Head of caudate nucleus (tissue), 42 donors: Measurements from ENCODE around the gene NGF.
A peak's percentile ranks its signal among the peaks of the same experiment; 100 is the strongest.

Experiments
- DNase-seq, 42 donors: peaks; one replicate each; pipeline versions ENCODE4 v3.0.0 to v3.0.0-alpha.2; 2020 to 2021; ENCODE audit warnings: mixed read lengths in 7 of 42
- intact Hi-C: fragments of 100-400 bp; cut with DNase I; formaldehyde crosslinking; loops from one replicate; pipeline ENCODE4 v1.15.0; 2022

Gene NGF

DNA sequence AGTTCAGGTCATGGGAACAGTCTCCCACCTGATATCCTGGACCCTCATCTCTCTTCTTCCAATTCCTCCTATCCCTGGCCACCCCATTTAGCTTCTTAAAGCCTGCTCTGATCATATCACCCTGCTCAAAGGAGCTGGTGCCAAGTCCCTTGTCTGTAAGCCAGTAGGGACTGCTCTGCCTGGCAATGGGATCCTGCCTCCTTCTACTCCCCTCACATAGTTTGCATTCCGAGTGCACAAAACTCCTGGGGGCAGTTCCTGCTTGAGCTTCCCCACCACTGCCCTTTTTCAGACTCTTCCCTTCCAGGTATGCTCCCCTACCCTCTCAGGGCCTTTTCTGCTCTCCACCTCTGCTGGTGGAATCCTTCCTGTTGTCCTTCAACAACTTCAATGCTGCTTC lies 48.1 kb downstream of the NGF start:
- intact Hi-C loops = no loop called here
- no peak for DNase-seq

DNA sequence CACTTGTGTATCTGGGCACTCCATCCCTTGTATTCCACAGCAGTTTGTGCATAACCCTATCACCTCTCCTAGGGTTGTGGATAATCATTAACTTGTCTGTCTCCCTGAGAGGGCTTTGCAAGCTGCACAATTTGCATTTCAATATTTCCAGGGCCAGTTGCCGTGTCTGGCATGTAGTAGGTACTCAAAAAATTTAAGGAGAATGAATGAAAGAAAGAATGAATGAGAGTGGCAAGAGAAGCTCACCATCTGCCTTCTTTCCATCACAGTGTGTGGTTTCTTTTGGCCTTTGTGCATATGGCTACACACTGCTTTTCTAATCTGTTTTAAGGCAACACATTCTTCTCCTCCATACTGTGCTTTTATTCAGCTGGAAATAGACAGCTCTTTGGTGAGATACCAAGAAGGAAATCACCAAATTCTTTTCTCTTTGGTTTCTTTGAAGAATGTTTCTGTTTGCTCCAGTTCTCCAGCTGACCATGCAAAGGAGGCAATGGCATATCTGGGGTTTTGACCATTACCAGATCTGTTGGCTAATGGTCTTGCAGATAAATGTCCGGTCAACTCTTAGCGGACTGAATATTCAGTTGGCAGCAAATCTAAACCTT lies 49.4 kb downstream of the NGF start:
- no peak for DNase-seq
- intact Hi-C loops = no loop called here

DNA sequence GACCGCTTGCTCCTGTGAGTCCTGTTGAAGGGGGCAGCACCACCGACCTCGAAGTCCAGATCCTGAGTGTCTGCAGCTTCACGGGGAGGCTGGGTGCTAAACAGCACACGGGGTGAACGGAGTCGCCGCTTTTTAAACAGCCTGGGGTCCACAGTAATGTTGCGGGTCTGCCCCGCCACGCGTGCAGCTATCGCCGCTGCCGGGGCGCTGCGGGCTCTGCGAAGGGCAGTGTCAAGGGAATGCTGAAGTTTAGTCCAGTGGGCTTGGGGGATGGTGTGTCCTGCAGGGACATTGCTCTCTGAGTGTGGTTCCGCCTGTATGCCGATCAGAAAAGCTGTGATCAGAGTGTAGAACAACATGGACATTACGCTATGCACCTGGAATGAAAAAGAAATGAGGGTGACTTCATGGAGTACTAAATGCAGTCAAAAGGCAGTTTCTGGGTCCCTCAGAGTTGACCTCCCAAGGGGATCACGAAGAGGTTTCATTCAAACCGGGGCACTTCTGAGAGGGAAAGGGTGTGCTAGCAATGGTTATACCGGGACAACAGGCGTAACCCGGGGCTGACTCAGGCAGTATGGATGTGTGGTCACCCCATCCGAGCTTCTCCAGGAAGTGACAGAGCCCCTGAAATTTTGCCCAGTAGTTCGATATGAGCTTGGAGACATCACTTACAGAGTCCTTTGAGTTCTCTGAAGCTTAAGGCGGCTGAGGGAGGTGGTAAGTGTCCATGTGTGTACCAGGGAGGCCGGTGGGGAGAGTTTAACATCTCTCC lies 51.4 kb downstream of the NGF start:
- intact Hi-C loops = no loop called here
- no peak for DNase-seq

DNA sequence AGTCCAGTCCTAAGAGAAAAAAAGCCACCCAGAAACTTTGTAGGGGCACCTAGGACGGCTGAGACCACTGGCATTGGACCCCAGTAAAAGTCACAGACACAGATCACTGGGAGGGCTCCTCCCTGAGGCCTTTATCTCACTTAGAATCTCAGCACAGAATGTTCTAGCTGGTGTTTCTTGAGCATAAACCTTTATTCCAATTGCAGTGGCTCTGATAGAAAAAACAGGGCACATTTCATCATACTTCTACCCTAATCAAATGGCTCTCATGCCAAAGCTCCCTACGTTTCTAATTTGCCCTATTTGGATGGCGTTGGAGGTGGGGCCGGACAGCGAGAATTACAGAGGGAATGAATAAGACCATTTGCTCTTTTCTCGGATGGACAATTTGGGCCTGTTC lies 53.8 kb downstream of the NGF start:
- intact Hi-C loops = no loop called here
- no peak for DNase-seq

DNA sequence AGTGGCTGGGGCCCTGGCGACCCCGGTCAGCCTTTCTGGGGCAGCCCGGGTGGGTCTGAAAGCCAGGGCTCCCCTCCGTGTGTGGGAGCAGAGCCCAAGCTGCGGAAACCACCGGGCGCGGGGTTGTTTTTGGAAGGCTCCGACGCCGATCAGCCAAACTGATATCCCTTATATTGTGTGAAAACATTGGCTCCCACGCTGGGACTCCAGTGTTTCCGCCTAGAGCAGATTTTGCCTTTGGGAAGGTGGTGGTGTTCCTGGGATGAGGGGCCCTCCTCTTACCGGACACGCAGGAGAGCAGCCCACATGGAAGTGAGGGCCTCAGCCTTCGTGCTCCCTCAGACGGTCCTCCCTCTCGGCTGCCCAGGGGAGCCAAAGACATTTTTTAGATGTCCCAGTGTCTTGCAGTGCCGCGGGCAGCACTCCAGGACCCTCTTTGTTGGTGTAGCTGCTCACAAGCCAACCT lies 54.3 kb downstream of the NGF start:
- no peak for DNase-seq
- intact Hi-C loops = no loop called here

DNA sequence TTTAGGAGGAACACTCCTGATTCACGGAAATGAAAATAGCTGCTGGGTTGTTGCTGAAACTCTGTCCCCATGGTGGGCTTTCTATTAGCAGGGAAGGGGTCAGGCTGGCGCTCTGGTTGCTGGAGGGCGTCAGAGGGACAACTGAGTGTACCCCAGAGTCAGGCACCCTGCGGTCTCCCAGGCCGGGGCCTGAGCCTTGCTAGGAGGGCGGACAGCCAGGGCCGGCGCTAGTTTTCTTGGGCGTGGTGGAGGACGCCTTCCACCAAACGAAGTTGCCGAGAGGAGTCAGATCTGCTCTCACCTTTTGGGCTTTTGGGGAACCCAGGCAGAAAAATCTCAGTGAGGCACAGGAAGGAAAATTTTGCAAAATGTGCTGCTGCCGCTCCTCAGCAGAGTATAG lies 54.8 kb downstream of the NGF start:
- intact Hi-C loops = no loop called here
- no peak for DNase-seq

DNA sequence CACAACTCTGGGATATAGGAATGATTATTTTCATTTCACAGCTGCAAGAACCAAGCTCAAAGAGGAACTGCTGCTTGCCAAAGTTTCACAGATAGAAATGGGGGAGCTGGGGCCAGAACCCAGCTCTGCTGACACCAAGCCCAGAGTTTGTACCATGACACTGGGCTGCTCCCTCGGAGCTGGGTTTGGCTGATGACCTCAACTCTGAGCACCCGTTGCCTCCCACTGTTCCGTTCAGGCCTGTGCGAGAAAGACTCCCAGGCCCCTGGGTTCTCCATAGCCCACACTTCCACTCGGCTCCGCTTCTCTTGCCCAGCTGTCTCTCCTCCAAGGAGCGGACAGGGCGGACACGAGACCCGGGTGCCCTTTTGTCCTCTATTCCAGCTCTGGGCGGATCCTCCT lies 55.2 kb downstream of the NGF start:
- intact Hi-C loops = no loop called here
- peak in 9 of 42 donors; percentile 11 to 55 (median 23) for DNase-seq

DNA sequence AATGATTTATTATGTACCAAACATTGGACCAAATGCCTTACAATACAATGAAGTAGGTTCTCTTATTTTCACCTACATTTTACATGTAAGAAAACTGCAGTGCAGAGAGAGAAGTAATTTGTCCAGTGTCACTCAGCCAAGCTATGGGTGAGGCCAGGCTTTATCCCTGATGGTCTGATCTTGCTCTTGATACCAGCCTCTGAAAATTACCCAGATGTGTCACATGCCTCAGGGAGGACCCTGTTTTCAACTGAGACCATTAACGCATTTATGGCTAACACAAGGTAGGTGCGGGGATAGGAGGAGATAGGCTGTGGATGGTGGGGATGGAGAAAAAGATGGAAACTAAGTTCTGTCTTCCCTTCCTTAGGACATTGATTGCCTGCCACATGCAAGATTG lies 56.9 kb downstream of the NGF start:
- intact Hi-C loops = no loop called here
- no peak for DNase-seq

DNA sequence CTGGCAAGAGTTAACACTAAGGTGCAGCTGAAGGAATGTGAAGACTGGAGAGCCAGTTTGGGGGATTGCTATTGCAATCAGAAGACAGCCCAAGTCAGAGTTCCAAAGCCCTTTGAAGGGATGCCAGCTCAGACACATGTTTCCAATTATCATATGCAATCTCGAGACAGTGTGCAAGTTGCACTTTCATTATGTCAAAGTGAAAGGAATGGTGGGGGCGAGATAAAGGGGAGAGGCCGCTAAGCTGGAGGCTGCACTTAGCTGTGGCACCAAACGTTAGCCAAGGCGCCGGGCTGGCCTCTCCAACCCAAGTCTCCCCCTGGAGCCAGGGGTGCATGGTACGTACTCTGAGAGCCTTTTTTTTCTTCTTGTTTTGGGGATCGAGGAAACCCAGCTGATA lies 58.0 kb downstream of the NGF start:
- intact Hi-C loops = no loop called here
- no peak for DNase-seq

DNA sequence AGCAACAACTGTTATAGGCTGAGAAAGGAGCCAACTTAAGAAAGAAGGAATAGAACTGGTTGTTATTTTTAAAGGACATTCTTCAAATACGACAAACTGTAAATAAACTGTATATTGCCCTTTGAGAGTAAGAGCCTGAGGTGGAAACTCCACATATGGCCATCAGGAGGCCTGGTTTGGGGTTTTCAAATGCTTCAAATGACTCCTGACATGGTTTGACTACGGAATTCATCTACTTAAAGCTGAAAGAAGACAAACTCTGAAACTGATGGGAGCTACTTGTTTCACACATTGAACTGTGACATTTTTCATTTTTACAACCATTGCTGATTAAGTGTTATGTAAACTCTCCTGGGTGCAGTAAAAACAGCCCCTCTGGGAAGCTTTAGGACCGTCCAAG lies 59.8 kb downstream of the NGF start:
- no peak for DNase-seq
- intact Hi-C loops = no loop called here

DNA sequence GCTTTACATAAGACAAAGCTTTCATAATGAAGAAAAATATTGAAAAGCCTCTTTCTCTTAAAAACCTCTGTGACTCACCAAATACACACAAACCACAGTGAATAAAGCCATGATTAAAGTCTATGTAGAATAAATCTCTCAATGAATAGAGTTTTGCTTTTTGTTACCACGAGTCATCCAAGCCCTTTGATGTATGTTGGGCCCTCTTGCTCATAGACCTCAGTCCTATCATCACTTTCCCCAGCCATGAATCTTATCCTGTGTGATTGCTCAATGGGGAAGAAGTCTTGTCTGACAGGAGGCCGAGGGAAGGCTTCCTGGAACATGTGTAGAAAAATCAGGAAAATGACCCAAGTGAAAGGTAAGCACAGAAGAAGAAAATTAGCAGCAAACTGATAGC lies 60.8 kb downstream of the NGF start:
- intact Hi-C loops = no loop called here
- no peak for DNase-seq

DNA sequence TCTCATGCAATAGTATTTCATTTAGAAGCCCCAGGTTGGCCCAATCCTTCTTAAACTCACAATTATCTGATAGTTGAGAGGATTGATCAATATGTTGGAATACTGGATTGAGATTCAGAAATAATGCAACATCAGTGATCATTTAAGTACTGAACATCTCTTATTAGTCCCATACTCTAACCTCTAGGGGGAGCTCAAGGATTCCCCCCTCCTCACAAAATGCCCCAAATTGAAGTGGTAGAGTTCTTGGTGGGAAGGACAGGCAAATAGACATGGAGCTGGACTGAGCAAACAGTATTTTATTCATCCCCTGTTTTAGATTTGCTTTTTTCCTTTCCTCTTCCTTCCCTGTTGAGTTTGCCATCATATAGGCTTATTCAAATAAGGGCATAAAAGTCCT lies 62.8 kb downstream of the NGF start:
- no peak for DNase-seq
- intact Hi-C loops = no loop called here

DNA sequence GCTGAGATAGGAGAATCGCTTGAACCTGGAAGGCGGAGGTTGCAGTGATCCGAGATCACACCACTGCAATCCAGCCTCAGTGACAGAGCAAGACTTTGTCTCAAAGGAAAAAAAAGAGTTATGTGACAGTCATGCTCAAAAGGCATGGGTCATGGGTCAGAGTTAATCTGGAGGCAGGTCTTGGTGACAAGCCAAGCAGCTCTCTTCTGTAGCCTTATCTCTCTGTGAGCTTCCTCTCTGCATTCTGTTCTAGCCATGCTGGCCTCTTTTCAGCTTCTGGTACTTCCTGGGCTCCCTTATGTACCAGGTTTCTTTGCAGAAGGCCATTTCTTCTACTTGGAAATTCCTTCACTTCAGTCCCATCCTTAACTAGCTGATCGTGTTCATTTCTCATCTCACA lies 63.6 kb downstream of the NGF start:
- DNase-seq = no peak
- intact Hi-C loops = no loop called here

DNA sequence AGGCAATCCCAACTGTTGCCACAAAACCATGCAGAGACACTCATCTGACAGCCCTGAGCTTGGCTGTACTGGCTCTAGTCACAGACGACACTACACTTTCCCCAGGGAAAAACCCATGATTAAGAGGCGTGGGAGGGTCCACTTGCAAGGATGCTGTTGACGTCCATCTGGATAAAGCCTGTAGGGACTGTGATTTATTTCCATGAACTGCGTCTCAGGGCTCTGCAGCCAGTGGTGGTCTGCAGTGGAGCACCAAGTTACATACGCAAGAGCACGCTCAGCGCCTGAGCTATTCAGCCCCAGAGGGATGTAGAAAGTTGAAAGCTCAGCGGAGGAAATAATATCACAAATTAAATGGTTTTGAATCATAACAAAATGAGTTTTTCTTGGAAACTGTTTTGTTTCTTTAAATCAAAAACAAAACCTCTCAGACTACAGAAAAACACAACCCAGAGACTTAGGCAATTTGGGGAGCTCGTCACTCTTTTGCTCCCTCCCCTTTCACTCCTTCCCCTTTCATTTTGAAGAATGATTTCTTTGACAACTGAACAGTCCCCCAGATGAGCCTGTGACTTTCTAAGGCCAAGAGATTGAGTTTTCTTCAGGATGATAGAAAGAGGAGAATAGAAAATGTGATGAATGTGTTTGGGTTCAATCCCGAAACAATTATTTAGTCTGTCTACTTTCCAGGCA lies 71.2 kb downstream of the NGF start:
- intact Hi-C loops = no loop called here
- no peak for DNase-seq

DNA sequence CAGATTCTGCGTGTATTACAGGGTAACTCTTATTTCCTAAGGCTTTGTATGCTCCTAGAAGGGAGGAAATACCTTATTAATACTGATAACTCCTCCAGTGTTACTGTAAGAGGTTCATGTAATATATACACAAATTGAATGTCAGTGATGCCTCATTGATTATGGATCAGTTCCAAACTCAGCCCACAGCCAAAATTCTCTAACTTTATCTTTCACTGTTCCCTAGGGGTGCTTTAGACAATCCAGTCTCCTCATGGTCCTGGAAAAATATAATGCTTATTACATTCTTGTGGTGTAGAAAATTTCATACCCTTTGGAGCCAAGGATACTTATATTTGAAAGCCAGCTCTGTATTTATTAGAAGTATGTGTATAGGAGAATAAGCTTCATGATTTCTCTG lies 73.0 kb downstream of the NGF start:
- intact Hi-C loops = no loop called here
- DNase-seq = no peak

DNA sequence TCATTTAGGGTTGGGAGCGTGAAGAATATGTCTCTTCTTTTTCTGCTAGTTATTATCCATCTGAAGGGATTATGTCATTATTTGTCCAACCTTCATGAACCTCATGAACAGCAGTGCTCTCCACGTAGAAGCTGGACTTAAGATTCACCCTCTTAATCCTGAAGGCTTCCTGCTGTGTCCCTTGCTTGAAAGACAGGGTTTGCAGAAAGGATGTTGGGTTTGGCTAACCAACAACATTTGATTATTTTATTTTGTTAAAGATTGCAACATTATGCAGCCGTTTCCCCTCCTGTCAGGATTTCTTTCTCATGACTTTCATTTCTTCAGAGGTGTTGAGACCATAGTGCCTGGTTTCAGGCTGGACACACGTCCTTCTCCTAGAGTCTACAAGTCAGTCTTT lies 75.2 kb downstream of the NGF start:
- no peak for DNase-seq
- intact Hi-C loops = no loop called here

DNA sequence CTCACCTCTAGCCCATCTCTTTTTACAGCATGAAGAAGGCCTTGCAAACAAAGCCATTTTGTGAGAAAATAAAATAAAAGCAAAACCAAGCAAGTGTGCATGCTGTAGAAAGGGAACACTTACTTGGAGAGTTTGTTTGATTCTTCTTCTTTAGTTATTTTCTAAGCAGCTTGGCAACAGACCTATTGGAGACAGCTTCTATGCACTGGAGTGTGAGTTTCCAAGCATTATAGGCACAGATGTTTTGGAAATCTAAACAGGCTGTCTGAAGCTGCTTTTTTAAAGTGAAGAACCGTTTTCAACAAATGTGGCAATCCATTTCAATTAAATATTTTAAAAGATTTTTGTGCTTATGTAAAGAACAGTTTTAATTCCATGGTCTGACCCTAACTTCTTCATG lies 76.6 kb downstream of the NGF start:
- DNase-seq = no peak
- intact Hi-C loops = no loop called here

DNA sequence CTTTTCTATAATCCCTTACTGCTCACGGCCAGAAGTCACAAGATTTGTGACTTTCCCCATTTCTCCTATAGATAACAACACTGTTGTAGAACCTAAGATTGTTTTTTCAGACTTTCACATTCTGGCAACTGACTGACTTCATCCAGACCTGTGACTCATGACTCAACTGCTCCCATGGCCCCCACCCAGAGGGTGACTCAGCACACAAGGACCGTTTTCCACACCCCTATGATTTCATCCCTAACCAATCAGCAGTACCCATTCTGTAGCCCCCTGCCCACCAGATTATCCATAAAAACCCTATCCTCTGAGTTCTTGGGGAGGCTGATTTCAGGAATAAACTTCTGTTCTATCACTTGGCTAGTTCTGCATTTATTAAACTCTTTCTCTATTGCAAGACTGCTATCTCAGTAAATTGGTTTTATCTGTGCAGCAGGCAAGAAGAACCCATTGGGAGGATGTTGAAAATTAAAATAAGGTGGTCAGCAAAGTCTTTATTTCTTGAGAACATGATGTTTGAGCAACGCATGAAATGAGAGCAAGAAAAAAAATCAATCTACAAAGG lies 79.7 kb downstream of the NGF start:
- DNase-seq = no peak
- intact Hi-C loops = no loop called here

DNA sequence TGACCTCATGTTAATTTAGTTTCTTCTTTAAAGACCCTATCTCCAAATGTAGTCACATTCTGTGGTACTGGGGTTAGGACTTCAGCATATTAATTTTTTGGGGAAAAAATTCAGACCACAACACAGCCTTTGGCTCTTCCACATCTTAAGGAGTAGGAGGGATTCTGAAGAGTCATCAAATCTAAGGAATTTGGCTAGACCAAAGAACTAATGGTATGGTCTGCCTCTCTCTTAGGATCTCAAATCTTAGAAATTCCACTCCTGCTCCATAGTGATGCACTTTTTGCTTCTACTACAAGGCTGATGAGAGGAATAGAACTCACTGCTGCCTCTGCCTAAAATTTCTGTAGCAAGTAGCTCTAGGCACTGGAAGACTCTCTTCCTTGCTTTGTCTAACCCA lies 80.5 kb downstream of the NGF start:
- DNase-seq = no peak
- intact Hi-C loops = no loop called here

DNA sequence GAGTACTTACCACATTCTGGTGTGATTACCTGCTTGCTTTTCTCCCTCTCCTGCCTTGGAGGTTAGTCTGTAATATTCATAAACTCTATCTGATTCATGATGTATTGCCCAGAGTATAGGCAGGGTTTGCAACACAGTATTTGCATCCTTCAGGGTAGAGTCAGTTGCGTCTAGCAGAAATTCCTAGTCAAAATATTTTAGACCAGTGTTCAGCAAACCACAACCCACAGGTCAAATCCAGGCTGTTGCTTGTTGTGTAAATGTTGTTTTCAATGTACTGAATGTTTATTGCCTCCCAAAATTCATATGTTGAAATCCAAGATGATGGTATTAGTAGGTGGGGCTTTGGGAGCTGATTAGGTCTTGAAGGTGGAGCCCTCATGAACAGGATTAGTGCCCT lies 82.9 kb downstream of the NGF start:
- no peak for DNase-seq
- intact Hi-C loops = no loop called here
